Glutamatergic neuron (in vitro differentiated cells): ENCODE data around the gene PMEL. TPM values are rescaled to one million over a fixed set of nuclear protein-coding genes. Genes with fewer than 3 reads are reported as not detected.

Experiments
- DNase-seq: peaks from one replicate; pipeline ENCODE4 v3.0.0; 2022
- H3K27ac Mint-ChIP-seq: one replicate; pipeline ENCODE4 v1.8.0; 2020; ENCODE audit warnings: mild to moderate bottlenecking, mixed read lengths, inconsistent platforms; ENCODE audit not compliant: unreplicated experiment
- H3K27me3 Mint-ChIP-seq: one replicate; pipeline ENCODE4 v1.8.0; 2020; ENCODE audit warnings: mild to moderate bottlenecking, moderate library complexity, mixed read lengths, inconsistent platforms; ENCODE audit not compliant: unreplicated experiment
- H3K36me3 Mint-ChIP-seq: one replicate; pipeline ENCODE4 v1.8.0; 2020; ENCODE audit warnings: mild to moderate bottlenecking, mixed read lengths, inconsistent platforms; ENCODE audit not compliant: unreplicated experiment
- H3K4me1 Mint-ChIP-seq: one replicate; pipeline ENCODE4 v1.8.0; 2020; ENCODE audit warnings: mild to moderate bottlenecking, low read depth, mixed read lengths, inconsistent platforms; ENCODE audit not compliant: unreplicated experiment
- H3K4me3 Mint-ChIP-seq: one replicate; pipeline ENCODE4 v1.8.0; 2020; ENCODE audit warnings: mild to moderate bottlenecking, mixed read lengths, inconsistent platforms; ENCODE audit not compliant: unreplicated experiment
- H3K9me3 Mint-ChIP-seq: one replicate; pipeline ENCODE4 v1.8.0; 2020; ENCODE audit warnings: mild to moderate bottlenecking, moderate library complexity, mixed read lengths, inconsistent platforms; ENCODE audit not compliant: unreplicated experiment
- total RNA-seq: library from RNA; stranded (reverse); fragmentation: NEBNext Ultra II Directional; extraction: Animal tissue kit (Norgen Biotek cat#: 25700); gene quantifications from one replicate; pipeline ENCODE4 v1.2.1, GENCODE V29; 2021; ENCODE audit not compliant: unreplicated experiment
- TF ChIP-seq, protein P1 (sequence below): fragments of 200-600 bp; sonication (generic); IDR thresholded peaks from one replicate; pipeline ENCODE4 v1.5.0; 2021; ENCODE audit not compliant: partially characterized antibody, unreplicated experiment

PMEL gene
- total RNA-seq, 1 donor from 2014 or later = 851 TPM

DNA sequence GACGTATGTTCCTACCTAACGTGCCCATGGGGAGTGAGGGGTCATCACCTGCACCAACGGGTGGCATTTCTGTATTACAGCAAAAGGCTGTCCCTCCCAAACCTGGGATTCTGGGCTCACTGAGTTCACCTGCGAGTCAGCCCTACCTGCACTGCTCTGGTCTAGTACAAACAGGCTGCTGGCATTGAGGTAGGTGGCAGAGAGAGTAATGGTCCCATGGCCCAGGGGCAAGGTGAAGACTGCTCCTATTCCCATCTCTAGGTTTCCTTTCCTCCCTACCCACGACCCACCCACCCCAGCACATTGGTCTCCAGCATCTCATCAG lies 31.7 kb upstream of the PMEL start:
- no peak for DNase-seq
- Mint-ChIP-seq H3K27ac (peak overlapping the region; percentile 87), H3K4me1 (no peaks in the 10 kb centered on the region), H3K4me3 (peak overlapping the region; percentile 96), H3K36me3 (no peaks in the 10 kb centered on the region), H3K9me3 (peaks cover 11% of the 10 kb centered on the region), H3K27me3 (no peaks in the 10 kb centered on the region)
- TF ChIP-seq, protein P1, sequence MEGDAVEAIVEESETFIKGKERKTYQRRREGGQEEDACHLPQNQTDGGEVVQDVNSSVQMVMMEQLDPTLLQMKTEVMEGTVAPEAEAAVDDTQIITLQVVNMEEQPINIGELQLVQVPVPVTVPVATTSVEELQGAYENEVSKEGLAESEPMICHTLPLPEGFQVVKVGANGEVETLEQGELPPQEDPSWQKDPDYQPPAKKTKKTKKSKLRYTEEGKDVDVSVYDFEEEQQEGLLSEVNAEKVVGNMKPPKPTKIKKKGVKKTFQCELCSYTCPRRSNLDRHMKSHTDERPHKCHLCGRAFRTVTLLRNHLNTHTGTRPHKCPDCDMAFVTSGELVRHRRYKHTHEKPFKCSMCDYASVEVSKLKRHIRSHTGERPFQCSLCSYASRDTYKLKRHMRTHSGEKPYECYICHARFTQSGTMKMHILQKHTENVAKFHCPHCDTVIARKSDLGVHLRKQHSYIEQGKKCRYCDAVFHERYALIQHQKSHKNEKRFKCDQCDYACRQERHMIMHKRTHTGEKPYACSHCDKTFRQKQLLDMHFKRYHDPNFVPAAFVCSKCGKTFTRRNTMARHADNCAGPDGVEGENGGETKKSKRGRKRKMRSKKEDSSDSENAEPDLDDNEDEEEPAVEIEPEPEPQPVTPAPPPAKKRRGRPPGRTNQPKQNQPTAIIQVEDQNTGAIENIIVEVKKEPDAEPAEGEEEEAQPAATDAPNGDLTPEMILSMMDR = no peak

DNA sequence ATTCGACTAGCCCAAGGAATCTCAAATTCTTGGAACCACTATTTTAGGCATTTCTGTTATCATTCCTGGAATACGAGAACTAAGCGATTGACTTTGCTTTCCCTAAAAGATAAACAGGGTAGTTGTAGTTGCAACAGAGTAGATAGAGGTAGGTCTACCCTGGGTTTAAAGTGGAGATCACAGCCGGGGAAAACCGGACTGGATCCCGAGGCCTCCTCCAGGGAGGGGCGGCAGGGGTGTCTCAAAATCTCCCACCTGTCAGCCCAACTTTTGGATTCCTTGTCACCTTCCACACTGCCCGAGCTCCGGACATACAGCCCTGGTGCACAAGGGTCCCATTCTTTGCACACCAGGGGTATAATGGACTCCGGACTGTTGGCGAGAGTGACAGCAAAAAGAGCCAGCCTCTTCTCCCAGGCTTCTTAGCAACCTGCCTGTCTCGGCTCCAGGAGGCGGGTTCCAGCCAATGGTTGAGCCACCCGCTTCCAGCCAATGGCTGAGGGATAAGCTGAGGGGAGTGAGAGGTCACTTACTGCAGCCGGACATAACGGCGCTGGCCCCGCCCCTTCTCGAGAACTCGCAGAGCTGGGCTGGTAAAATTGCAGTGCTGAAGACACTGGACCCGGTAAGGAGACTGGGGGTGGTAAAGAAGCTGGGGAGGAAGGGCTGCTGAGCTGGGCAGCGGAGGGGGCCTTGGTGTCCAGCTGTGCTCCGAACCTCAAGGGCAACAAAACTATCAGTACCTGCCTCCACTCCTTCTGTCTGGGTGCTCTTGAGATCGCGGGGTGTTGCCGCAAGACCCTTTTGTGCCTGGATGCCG lies 31.1 kb upstream of the PMEL start, which contains the start of gene SUOX:
Gene SUOX, plus strand, starts transcription at position 562 of the 820 bp plus-strand sequence. CDS start 4,946 bp downstream, outside the sequence.
- Mint-ChIP-seq H3K36me3 (no peaks in the 10 kb centered on the region), H3K4me1 (no peaks in the 10 kb centered on the region), H3K4me3 (peak within 1 kb of the TSS; percentile 96), H3K27me3 (no peaks in the 10 kb centered on the region), H3K9me3 (peaks cover 11% of the 10 kb centered on the region), H3K27ac (peak within 1 kb of the TSS; percentile 87)
- TF ChIP-seq, protein P1 = no peak
- peak; percentile 95 for DNase-seq

DNA sequence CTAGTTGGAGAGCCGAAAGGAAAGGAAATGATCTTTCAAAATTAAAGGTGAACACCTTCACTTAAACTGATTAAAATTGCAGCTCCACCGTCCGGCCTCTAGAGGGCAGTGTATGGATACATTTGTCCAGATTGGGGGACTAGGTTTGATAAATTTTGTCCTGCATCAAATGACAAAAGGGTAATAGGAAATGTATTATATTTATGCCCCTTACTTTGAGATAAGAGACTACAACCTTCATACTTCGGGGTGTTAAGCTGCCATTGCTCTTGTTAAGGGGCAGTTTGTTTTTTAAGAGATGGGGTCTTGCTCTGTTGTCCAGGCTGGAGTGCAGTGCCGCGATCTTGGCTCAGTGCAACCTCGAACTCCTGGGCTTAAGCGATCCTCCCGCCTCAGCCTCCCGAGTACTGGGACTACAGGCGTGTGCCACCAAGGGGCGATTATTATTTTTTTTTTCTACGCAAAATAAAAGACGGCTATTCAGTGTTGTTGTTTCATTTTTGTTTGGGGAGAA lies 30.4 kb upstream of the PMEL start:
- H3K27ac Mint-ChIP-seq = peak overlapping the region; percentile 79

DNA sequence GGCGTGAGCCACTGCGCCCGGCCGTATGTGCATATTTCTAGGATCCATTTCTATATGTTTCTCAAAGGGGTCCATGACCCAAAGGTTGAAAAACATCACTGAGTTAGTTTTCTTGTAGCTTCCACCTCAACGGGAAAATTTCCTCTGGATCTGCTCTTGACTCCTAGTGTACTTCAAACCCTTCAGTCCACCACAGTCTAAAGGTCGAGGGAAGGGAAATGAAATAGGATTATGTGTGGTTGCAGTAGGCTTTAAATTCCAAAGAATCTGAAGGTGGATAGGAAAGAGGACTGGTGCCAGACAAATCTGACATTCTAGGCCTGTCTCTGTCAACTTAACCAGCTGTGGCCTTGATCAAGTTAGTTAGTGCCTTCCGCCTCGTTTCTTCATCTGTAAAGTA lies 29.5 kb upstream of the PMEL start:
- H3K27me3 Mint-ChIP-seq = no peaks in the 10 kb centered on the region
- TF ChIP-seq, protein P1 = no peak
- no peak for DNase-seq
- H3K27ac Mint-ChIP-seq = no peak overlapping the region
- H3K4me3 Mint-ChIP-seq = no peak overlapping the region
- H3K4me1 Mint-ChIP-seq = no peaks in the 10 kb centered on the region
- no peaks in the 10 kb centered on the region for H3K36me3 Mint-ChIP-seq
- H3K9me3 Mint-ChIP-seq = peaks cover 9% of the 10 kb centered on the region

More for the DNA sequence above, 30.4 kb upstream of the PMEL start:
- no peaks in the 10 kb centered on the region for H3K36me3 Mint-ChIP-seq
- peaks cover 9% of the 10 kb centered on the region for H3K9me3 Mint-ChIP-seq
- H3K27me3 Mint-ChIP-seq = no peaks in the 10 kb centered on the region
- TF ChIP-seq, protein P1 = peak; percentile 86
- H3K4me1 Mint-ChIP-seq = no peaks in the 10 kb centered on the region
- DNase-seq = peak; percentile 50
- peak overlapping the region; percentile 96 for H3K4me3 Mint-ChIP-seq
